ENCODE results near the gene COBLL1. TPM values are rescaled to one million over a fixed set of nuclear protein-coding genes. Genes with fewer than 3 reads are reported as not detected.

Gene COBLL1
- total RNA-seq, 1 experiment from 2014 or later = 3.6 TPM

- Histone ChIP-seq H3F3A (ENCODE audit: low read length, unreplicated experiment) (no peaks in the 10 kb centered on the region), H3K27ac (ENCODE audit: low read length) (no peak overlapping the region), H3K9me2 (replicated peaks; ENCODE audit: low read length) (no peaks in the 10 kb centered on the region), H3K4me1 (ENCODE audit: insufficient read depth, low read length) (no peaks in the 10 kb centered on the region), H3K27me3 (ENCODE audit: low read length) (peaks cover 12% of the 10 kb centered on the region; the same call in 1 of the 2 replicates), H3K9ac (ENCODE audit: low read length) (no peak overlapping the region), H3K79me2 (ENCODE audit: low read length) (no peaks in the 10 kb centered on the region), H3K36me3 (ENCODE audit: low read depth, low read length) (no peaks in the 10 kb centered on the region), H3K9me3 (ENCODE audit: low read length) (no peaks in the 10 kb centered on the region), H3K4me3 (ENCODE audit: low read length) (no peak overlapping the region), H2AFZ (ENCODE audit: low read length) (no peak overlapping the region), H4K20me1 (ENCODE audit: low read length) (no peaks in the 10 kb centered on the region), H3K4me2 (ENCODE audit: low read length) (no peak overlapping the region)
- intact Hi-C loops (cut with micrococcal nuclease) = no loop called here
- BruUV-seq (replicated peaks) = no TSS peak
- TF ChIP-seq CTCF (conservative IDR thresholded peaks at IDR 0.05; ENCODE audit: low read depth, low read length) (no peak), EZH2 (IDR thresholded peaks at IDR 0.05; ENCODE audit: low read length, unreplicated experiment) (no peak), EZH2phosphoT487 (IDR thresholded peaks at IDR 0.05; ENCODE audit: borderline replicate concordance, low read length) (no peak)
- POLR2A ChIA-PET (ENCODE audit: unreplicated experiment) = no interaction called here
- CTCF ChIA-PET = no interaction called here
- ATAC-seq (no peak), DNase-seq (no peak)
Observed at GRCh38 chr2:164852086-164852485, 10.5 kb upstream of the COBLL1 start.

- H3K4me1 ChIP-seq (ENCODE audit: insufficient read depth, low read length) = no peaks in the 10 kb centered on the region
- H3K27me3 ChIP-seq (ENCODE audit: low read length) = peaks cover 12% of the 10 kb centered on the region; the same call in 1 of the 2 replicates
- no peak overlapping the region for H3K4me2 ChIP-seq (ENCODE audit: low read length)
- H3F3A ChIP-seq (ENCODE audit: low read length, unreplicated experiment) = no peaks in the 10 kb centered on the region
- no peaks in the 10 kb centered on the region for H4K20me1 ChIP-seq (ENCODE audit: low read length)
- intact Hi-C loops (cut with micrococcal nuclease) = no loop called here
- no peak for TF ChIP-seq EZH2 (IDR thresholded peaks at IDR 0.05; ENCODE audit: low read length, unreplicated experiment)
- no peak for TF ChIP-seq EZH2phosphoT487 (IDR thresholded peaks at IDR 0.05; ENCODE audit: borderline replicate concordance, low read length)
- TF ChIP-seq CTCF (conservative IDR thresholded peaks at IDR 0.05; ENCODE audit: low read depth, low read length) = no peak
- POLR2A ChIA-PET (ENCODE audit: unreplicated experiment) = interaction anchor here (0.6 kb wide), 1 partner anchor 18 kb away, joined by 3 read pairs; no protein-coding TSS in a partner anchor
- H3K9me2 ChIP-seq (replicated peaks; ENCODE audit: low read length) = no peaks in the 10 kb centered on the region
- DNase-seq = no peak
- H3K4me3 ChIP-seq (ENCODE audit: low read length) = no peak overlapping the region
- ATAC-seq = no peak
- H3K9ac ChIP-seq (ENCODE audit: low read length) = no peak overlapping the region
- CTCF ChIA-PET = no interaction called here
- H2AFZ ChIP-seq (ENCODE audit: low read length) = no peak overlapping the region
- no TSS peak for BruUV-seq (replicated peaks)
- no peaks in the 10 kb centered on the region for H3K36me3 ChIP-seq (ENCODE audit: low read depth, low read length)
- no peaks in the 10 kb centered on the region for H3K79me2 ChIP-seq (ENCODE audit: low read length)
- H3K27ac ChIP-seq (ENCODE audit: low read length) = no peak overlapping the region
- no peaks in the 10 kb centered on the region for H3K9me3 ChIP-seq (ENCODE audit: low read length)
Observed at GRCh38 chr2:164850235-164850634, 8.6 kb upstream of the COBLL1 start.

- Histone ChIP-seq H3K9me3 (ENCODE audit: low read length) (no peaks in the 10 kb centered on the region), H3K9me2 (replicated peaks; ENCODE audit: low read length) (no peaks in the 10 kb centered on the region), H3K4me1 (ENCODE audit: insufficient read depth, low read length) (no peaks in the 10 kb centered on the region), H3K9ac (ENCODE audit: low read length) (no peak overlapping the region), H2AFZ (ENCODE audit: low read length) (no peak overlapping the region), H3K27me3 (ENCODE audit: low read length) (peaks cover 12% of the 10 kb centered on the region; the same call in 1 of the 2 replicates), H3F3A (ENCODE audit: low read length, unreplicated experiment) (no peaks in the 10 kb centered on the region), H3K4me2 (ENCODE audit: low read length) (no peak overlapping the region), H3K79me2 (ENCODE audit: low read length) (no peaks in the 10 kb centered on the region), H3K36me3 (ENCODE audit: low read depth, low read length) (no peaks in the 10 kb centered on the region), H3K27ac (ENCODE audit: low read length) (no peak overlapping the region), H4K20me1 (ENCODE audit: low read length) (no peaks in the 10 kb centered on the region), H3K4me3 (ENCODE audit: low read length) (no peak overlapping the region)
- no TSS peak for BruUV-seq (replicated peaks)
- DNase-seq (no peak), ATAC-seq (no peak)
- ChIA-PET POLR2A (ENCODE audit: unreplicated experiment) (interaction anchor here (0.6 kb wide), 1 partner anchor 19 kb away, joined by 3 read pairs; no protein-coding TSS in a partner anchor), CTCF (no interaction called here)
- intact Hi-C loops (cut with micrococcal nuclease) = no loop called here
- no peak for TF ChIP-seq CTCF (conservative IDR thresholded peaks at IDR 0.05; ENCODE audit: low read depth, low read length)
- TF ChIP-seq EZH2phosphoT487 (IDR thresholded peaks at IDR 0.05; ENCODE audit: borderline replicate concordance, low read length) = no peak
- TF ChIP-seq EZH2 (IDR thresholded peaks at IDR 0.05; ENCODE audit: low read length, unreplicated experiment) = no peak
Observed at GRCh38 chr2:164849506-164849905, 7.9 kb upstream of the COBLL1 start.

All from PC-3 (cell line).